Activated CD4-positive, alpha-beta memory T cell treated with anti-CD3 and anti-CD28 coated beads, Interleukin-2, amount 10 ng/mL, durations not matched to agents 7 days and 5 days (primary cell): ENCODE results near the gene MICA. TPM values are rescaled to one million over a fixed set of nuclear protein-coding genes. Genes with fewer than 3 reads are reported as not detected.
"Not testable (repeated sequence)": the region's sequence is repeated elsewhere in the genome, so short reads cannot be mapped to it uniquely, and the experiment has no call there.

ENCODE experiments used
- CTCF ChIA-PET: fragments of 350-600 bp; sonication (Branson Sonifier 250); formaldehyde crosslinking; loops from one replicate; lab custom pipeline; 2021; ENCODE audit warnings: antibody characterized with exemption, inconsistent platforms; lab: Charles Lee
- POLR2A ChIA-PET: fragments of 350-600 bp; sonication (Branson Sonifier 250); formaldehyde crosslinking; loops from one replicate; lab custom pipeline; 2021; ENCODE audit warnings: antibody characterized with exemption; lab: Charles Lee
- DNase-seq: peaks from one replicate; pipeline ENCODE4 v3.0.0-alpha.2; 2020
- H3K27ac Mint-ChIP-seq: one replicate; pipeline ENCODE4 v1.8.0; 2021; ENCODE audit warnings: mild to moderate bottlenecking, mixed read lengths
- H3K27me3 Mint-ChIP-seq: one replicate; pipeline ENCODE4 v1.8.0; 2021; ENCODE audit warnings: mixed read lengths
- H3K36me3 Mint-ChIP-seq: one replicate; pipeline ENCODE4 v1.8.0; 2021; ENCODE audit warnings: low read depth, mixed read lengths
- H3K4me1 Mint-ChIP-seq: one replicate; pipeline ENCODE4 v1.8.0; 2021; ENCODE audit warnings: mixed read lengths
- H3K4me3 Mint-ChIP-seq: one replicate; pipeline ENCODE4 v1.8.0; 2021; ENCODE audit warnings: mild to moderate bottlenecking, mixed read lengths
- H3K9me3 Mint-ChIP-seq: one replicate; pipeline ENCODE4 v1.8.0; 2021; ENCODE audit warnings: mixed read lengths
- total RNA-seq, 2 experiments: library from RNA; stranded (reverse); gene quantifications; one replicate each; pipeline ENCODE4 v1.2.3, GENCODE V29; 2021

MICA gene
- total RNA-seq, 2 experiments from 2014 or later, result 12.0 to 12.3 TPM

DNA sequence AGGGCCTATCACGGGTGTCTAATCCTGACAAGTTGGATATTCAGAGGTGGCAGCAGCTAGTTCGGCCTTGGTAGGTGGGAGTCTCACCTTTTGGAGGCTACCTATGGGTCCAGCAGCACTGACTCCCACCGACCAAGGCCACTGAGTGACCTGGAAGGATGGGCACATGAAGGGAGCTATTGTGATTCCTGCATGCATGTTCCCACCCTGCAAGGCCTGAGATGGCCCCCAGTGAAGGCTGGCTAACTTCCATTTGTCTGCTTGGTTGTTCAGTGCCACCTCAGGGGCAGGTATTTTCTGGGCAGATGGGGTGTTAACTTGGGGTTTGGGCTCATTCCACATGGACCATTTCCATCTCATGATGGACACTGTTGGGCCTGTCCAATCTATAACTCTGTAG lies 18.4 kb upstream of the MICA start:
- H3K27ac Mint-ChIP-seq, result no peak overlapping the region
- POLR2A ChIA-PET, result no interaction called here

DNA sequence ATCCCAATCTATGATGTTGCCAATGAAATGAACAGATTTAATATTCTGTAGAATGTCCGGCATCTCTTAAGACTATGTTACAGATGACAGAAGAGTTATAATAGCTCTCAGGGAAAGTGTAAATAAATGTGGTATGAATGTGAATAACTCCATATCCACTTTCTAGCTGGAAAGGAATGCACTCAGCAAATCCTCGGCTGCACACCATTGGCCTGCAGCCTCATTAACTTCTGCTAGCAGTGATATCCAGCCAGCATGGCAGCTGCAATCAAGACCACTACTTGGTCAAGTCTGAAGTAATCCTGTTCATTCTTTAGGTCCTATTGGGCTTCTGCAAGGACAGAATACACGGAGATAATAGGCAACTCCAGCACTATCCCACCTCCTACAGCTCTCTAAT lies 17.3 kb upstream of the MICA start:
- ChIA-PET POLR2A (interaction anchor here (0.9 to 1.8 kb wide), 2 partner anchors 10 to 25 kb away, joined by 3 read pairs; no protein-coding TSS in a partner anchor), CTCF (no interaction called here)
- no peak overlapping the region for H3K4me3 Mint-ChIP-seq
- H3K4me1 Mint-ChIP-seq, result peaks cover 1% of the 10 kb centered on the region
- H3K36me3 Mint-ChIP-seq, result no peaks in the 10 kb centered on the region
- DNase-seq, result no peak
- no peak overlapping the region for H3K27ac Mint-ChIP-seq
- no peaks in the 10 kb centered on the region for H3K9me3 Mint-ChIP-seq
- H3K27me3 Mint-ChIP-seq, result peaks cover 15% of the 10 kb centered on the region

More for the DNA sequence above, 18.4 kb upstream of the MICA start:
- no peak for DNase-seq
- Mint-ChIP-seq H3K4me3 (no peak overlapping the region), H3K9me3 (no peaks in the 10 kb centered on the region), H3K27me3 (peaks cover 24% of the 10 kb centered on the region), H3K4me1 (peaks cover 1% of the 10 kb centered on the region), H3K36me3 (no peaks in the 10 kb centered on the region)
- CTCF ChIA-PET, result no interaction called here

DNA sequence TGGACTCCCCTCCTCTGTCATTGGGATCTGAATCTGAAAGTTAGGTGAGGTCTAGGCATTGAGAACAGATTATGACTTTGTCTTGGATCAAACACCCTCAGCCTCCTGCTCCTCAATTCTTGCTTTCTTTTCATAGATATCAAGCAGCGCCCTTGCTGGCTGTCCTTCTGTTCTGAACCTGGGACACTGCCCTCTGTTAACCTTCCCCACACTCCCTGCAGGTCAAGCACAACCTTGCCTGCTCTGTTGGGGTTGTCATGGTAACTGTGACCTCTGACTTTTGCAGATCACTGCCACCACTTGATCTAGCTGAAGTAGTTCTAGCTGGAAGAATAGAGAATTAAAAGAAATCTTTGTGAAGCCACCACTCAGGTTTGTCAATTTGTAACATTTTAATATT lies 16.4 kb upstream of the MICA start:
- Mint-ChIP-seq H3K27me3 (peaks cover 8% of the 10 kb centered on the region), H3K4me1 (peaks cover 1% of the 10 kb centered on the region), H3K27ac (no peak overlapping the region), H3K9me3 (no peaks in the 10 kb centered on the region), H3K4me3 (no peak overlapping the region), H3K36me3 (no peaks in the 10 kb centered on the region)
- CTCF ChIA-PET, result no interaction called here
- POLR2A ChIA-PET, result interaction anchor here (1.8 kb wide), 1 partner anchor 11 kb away, joined by 3 read pairs; no protein-coding TSS in a partner anchor
- no peak for DNase-seq

DNA sequence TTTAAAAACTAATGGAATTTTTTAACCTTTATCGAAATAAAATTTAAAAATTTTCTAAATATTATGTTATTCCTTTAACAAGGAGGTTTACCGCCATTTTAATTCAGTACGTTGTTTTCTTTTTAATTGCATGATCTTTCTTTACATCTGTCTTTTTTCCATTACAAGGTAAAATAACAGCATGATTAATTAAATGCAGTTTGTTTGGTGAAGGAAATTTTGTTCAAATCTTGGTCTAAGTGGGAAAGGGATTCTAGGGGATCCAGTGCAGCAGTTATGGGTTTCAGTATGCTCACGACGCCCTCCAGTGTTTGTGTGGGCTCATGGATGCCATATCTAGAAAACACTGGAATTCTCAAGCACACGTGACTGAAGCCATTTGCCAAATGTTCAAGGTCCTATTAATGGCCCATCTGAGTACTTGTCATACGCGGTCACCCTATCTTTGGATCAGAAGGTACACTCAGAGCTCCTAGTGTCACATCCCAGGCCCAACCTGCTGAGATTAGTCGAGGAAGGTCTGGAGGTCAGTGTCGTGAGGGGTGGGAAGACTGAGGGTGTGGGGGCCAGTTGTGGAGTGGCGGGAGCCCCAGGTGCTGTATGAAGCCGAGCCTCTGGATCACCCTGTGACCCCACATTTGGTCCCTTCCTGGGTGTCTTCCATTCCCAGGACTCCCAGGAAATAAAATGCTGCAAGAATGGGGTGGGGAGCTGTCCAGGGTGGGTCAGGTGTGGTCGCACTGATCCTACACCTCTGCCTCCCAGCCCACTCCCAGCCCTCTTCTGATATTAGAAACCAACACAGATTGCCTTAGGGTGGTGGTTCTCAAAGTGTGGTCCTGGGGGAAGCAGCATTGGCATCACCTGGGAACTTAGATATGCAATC lies 14.2 kb upstream of the MICA start:
- CTCF ChIA-PET, H3K4me1 Mint-ChIP-seq, POLR2A ChIA-PET, H3K27me3 Mint-ChIP-seq, H3K27ac Mint-ChIP-seq, H3K36me3 Mint-ChIP-seq, H3K4me3 Mint-ChIP-seq, H3K9me3 Mint-ChIP-seq, DNase-seq: not testable (repeated sequence)

DNA sequence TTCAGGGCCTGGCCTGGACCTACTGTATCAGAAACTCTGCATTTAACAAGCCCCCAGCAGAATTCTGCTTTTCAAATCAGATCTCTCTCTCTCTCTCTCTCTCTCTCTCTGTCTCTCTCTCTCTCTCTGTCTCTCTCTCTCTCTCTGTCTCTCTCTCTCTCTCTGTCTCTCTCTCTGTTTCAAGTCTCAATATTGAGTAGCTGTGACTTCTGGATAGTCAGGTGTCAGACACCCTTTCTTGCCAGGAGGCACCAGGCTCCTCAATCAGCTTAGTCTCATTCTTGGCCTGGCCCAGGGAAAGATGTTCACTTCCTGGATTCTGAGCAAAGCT lies 13.6 kb upstream of the MICA start:
- H3K27ac Mint-ChIP-seq, H3K9me3 Mint-ChIP-seq, DNase-seq, H3K4me3 Mint-ChIP-seq, H3K4me1 Mint-ChIP-seq, H3K36me3 Mint-ChIP-seq, H3K27me3 Mint-ChIP-seq: not testable (repeated sequence)
- CTCF ChIA-PET, result interaction anchor here (0.6 kb wide), 1 partner anchor 568 kb away, joined by 3 read pairs; no protein-coding TSS in a partner anchor
- POLR2A ChIA-PET, result interaction anchor here (1.1 kb wide), 1 partner anchor 97 kb away, joined by 4 read pairs; no protein-coding TSS in a partner anchor

DNA sequence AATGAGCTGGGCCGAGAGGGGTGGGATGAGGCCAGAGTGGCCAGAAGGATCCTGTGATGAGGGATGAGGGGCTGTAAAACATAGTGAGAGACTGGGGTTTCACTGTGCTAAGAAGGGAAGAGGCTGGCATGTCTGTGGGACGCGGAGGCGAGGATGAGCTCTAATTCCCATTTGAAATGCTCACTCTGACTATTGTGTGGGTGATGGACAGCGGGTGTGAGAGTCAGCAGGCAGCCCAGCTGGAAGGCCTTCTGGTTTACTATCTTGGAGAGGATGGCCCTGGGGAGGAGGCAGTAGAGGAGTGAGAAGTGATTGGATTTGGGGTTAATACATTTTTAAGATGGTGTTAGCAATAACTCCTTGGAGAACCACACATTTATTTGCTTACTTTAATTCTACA lies 9.5 kb upstream of the MICA start:
- CTCF ChIA-PET, result interaction anchor here (0.7 to 1.4 kb wide), 4 partner anchors 9 to 54 kb away, joined by 3 read pairs; no protein-coding TSS in a partner anchor
- Mint-ChIP-seq H3K4me1 (peaks cover 14% of the 10 kb centered on the region), H3K4me3 (no peak overlapping the region), H3K9me3 (no peaks in the 10 kb centered on the region), H3K27me3 (no peaks in the 10 kb centered on the region), H3K27ac (no peak overlapping the region), H3K36me3 (no peaks in the 10 kb centered on the region)
- no peak for DNase-seq
- POLR2A ChIA-PET, result no interaction called here

DNA sequence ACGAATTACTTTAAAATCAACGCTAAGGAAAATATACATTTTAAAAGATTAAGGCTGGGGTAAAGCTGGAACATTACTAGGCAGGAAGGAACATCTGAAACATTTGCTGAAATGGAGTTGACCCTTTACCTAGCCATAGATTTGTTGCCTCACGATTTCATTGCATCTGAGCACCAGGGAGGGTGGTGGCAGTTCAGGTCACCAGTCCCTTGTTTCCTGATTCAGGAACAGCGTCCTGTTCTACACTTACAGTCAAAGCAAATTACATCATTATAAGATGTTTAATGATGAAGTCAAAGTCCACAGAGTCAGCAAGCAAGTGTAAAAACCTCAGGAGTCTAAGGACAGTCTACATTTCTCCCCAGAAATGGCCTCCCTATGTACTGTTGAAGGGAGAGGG lies 9.0 kb upstream of the MICA start:
- POLR2A ChIA-PET, result no interaction called here
- Mint-ChIP-seq H3K4me1 (peaks cover 15% of the 10 kb centered on the region), H3K4me3 (no peak overlapping the region), H3K27me3 (no peaks in the 10 kb centered on the region), H3K36me3 (no peaks in the 10 kb centered on the region), H3K27ac (no peak overlapping the region), H3K9me3 (no peaks in the 10 kb centered on the region)
- DNase-seq, result no peak
- CTCF ChIA-PET, result interaction anchor here (0.7 to 1.4 kb wide), 6 partner anchors 8 to 82 kb away, joined by 3 to 4 read pairs (median 3); no protein-coding TSS in a partner anchor

DNA sequence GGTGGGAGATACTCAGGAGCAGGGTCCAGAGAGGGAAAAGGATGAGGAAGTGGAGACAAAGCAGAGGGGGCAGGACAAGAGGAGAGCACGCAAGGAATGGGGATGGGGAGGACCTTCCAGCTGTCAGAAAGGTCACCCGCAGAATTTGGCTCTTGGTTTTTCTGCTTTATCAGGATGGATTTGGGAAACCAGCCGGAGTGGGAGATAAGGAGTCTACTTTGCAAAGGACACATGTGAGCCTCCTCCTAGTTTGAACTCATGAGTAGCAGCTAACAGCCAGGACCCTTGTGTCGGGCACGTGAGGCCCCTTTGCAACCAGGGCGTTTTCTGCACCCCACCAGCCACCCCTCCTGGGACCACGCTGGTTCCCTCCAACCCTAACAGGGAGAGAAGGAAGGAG lies 7.6 kb upstream of the MICA start:
- Mint-ChIP-seq H3K4me1 (peaks cover 20% of the 10 kb centered on the region), H3K4me3 (no peak overlapping the region), H3K27me3 (peaks cover 2% of the 10 kb centered on the region), H3K36me3 (no peaks in the 10 kb centered on the region), H3K27ac (no peak overlapping the region), H3K9me3 (no peaks in the 10 kb centered on the region)
- no peak for DNase-seq
- ChIA-PET POLR2A (no interaction called here), CTCF (interaction anchor here (1.3 kb wide), 1 partner anchor 46 kb away, joined by 5 read pairs; no protein-coding TSS in a partner anchor)

DNA sequence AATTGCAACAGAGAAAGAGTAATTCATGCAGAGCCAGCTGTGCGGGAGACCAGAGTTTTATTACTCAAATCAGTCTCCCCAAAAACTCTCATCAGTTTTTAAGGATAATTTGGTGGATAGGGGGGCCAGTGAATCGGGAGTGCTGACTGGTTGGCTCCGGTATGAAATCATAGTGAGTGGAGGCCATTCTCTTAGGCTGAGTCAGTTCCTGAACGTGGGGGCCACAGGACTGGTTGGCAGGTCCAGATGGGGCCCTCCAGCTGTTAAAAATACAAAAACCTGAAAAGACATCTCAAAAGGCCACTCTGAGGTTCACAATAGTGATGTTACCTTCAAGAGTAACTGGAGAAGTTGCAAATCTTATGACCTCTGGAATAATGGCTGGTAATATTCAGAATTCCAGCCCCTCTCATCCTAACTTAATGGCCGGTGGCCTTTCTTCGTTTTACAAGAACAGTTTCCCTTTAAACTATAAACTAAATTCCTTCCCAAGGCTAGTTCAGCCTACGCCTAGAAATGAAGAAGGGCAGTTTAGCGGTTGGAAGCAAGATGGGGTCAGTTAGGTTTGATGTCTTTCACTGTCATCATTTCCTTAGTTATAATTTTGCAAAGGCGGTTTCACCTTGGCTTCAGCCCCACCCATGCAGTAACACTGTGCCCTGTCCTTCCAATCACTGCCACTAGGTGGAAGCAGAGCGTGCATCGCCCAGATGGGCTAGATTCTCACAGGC lies 6.8 kb upstream of the MICA start:
- DNase-seq, result peak; percentile 89
- Mint-ChIP-seq H3K4me1 (peaks cover 27% of the 10 kb centered on the region), H3K36me3 (no peaks in the 10 kb centered on the region), H3K4me3 (no peak overlapping the region), H3K9me3 (no peaks in the 10 kb centered on the region), H3K27ac (no peak overlapping the region), H3K27me3 (peaks cover 2% of the 10 kb centered on the region)
- ChIA-PET CTCF (interaction anchor here (1.2 to 4.9 kb wide), 4 partner anchors 43 to 87 kb away, joined by 3 to 46 read pairs (median 7); no protein-coding TSS in a partner anchor), POLR2A (no interaction called here)

DNA sequence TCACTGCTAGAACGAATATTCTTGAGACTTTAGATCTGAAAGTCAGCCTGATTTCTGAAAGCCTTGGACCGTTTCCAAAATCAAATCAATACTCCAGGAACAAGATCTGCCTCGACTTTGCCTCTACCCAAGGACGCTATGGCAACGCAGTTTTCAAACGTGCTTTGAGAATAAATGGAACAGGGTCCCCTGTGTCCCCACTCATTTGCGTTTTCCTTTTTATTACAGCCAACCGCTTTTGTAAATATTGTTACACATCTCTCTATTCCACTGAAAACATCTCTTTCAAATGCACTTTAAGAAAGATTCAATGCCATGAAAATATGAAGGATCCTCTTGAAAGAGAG lies 6.3 kb upstream of the MICA start:
- CTCF ChIA-PET, result interaction anchor here (1.1 to 4.9 kb wide), 4 partner anchors 14 to 87 kb away, joined by 3 to 46 read pairs (median 6); no protein-coding TSS in a partner anchor
- H3K27ac Mint-ChIP-seq, H3K36me3 Mint-ChIP-seq, H3K9me3 Mint-ChIP-seq, H3K27me3 Mint-ChIP-seq, POLR2A ChIA-PET, DNase-seq, H3K4me3 Mint-ChIP-seq: not testable (repeated sequence)
- H3K4me1 Mint-ChIP-seq, result peaks cover 32% of the 10 kb centered on the region

DNA sequence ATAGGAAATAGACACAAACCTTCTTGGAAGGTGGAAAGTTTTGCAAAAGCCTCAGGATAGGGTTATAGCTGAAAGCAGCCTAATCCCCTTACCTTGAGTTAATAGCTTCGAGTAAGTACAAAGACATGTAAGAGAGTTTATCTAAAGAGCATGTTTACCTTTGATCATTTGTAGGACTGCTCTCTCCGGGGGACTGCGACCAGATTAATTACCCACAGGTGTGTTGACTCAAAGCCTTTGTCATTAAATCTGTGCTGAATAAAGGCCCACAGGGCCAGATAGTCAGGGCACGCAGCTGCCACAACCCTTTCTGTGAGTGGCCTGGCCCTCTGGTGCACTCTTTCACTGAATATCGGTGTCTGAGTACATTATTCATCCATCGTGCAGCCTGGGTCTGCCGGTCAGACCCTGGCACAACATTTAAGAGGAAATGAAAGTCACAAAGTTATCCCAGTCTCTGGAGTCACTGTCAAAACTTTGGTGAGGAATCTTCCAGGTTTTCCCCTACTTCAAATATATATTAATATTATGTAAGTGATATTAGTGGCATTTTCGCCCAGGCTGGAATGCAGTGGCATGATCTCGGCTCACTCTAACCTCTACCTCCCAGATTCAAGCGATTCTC lies 5.4 kb upstream of the MICA start:
- Mint-ChIP-seq H3K36me3 (no peaks in the 10 kb centered on the region), H3K4me3 (no peak overlapping the region), H3K4me1 (peaks cover 41% of the 10 kb centered on the region), H3K27ac (no peak overlapping the region), H3K27me3 (peaks cover 2% of the 10 kb centered on the region), H3K9me3 (no peaks in the 10 kb centered on the region)
- POLR2A ChIA-PET, result no interaction called here
- CTCF ChIA-PET, result interaction anchor here (1.1 to 4.9 kb wide), 6 partner anchors 15 to 120 kb away, joined by 3 to 46 read pairs (median 4); no protein-coding TSS in a partner anchor
- DNase-seq, result no peak

DNA sequence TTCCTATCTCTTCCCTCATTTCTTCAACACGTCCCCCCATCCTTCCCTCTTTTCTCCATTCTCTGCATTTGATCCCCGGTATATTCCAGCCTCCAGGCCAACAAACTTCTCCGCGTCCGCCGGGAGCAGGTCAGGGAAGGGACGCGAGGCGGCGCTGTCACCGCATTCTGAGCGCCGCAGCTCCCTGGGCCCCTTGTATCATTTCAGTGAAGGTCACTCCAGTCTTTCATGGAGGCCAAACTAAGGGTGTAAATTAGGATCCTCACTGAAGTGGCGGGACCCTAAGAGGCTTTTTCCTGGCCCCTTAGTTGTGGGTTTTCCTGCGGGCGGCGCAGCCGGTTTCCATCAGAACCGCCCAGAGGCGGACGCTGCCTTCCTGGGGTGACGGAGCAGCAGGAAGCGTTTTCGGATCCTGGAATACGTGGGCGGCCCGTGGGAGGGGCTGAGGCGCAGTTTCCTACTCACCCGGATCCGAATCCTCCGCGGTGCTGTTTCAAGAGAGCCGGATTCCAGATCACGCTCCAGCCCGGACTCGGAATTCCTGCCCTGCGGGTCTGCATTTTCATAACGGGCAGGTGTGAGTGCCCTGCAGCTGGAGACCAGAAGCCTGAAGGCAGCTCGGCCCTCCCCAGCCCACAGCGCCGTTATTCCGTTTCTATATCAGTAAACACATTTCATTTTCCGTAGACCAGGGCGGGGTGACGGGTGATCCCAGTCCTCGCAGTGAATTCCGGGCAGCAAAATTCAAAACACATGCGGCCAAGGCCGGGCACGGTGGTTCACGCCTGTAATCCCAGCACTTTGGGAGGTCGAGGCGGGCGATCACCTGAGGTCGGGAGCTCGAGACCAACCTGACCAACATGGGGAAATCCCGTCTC lies 3.6 kb upstream of the MICA start:
- ChIA-PET CTCF (interaction anchor here (0.6 to 4.9 kb wide), 21 partner anchors 16 to 1349 kb away, joined by 3 to 46 read pairs (median 4); partner anchors contain the start of genes DDX39B, NELFE and SKIC2), POLR2A (interaction anchor here (0.6 to 2.8 kb wide), 18 partner anchors 10 to 241 kb away, joined by 3 to 20 read pairs (median 4); partner anchors contain the start of genes DDX39B, TCF19 and TNF)
- peak overlapping the region; percentile 87 for H3K4me3 Mint-ChIP-seq
- peaks cover 52% of the 10 kb centered on the region for H3K4me1 Mint-ChIP-seq
- no peaks in the 10 kb centered on the region for H3K36me3 Mint-ChIP-seq
- no peaks in the 10 kb centered on the region for H3K9me3 Mint-ChIP-seq
- peak; percentile 68 for DNase-seq
- peak overlapping the region; percentile 87 for H3K27ac Mint-ChIP-seq
- peaks cover 2% of the 10 kb centered on the region for H3K27me3 Mint-ChIP-seq
